Measurements from ENCODE around the gene ERP44.

DNA sequence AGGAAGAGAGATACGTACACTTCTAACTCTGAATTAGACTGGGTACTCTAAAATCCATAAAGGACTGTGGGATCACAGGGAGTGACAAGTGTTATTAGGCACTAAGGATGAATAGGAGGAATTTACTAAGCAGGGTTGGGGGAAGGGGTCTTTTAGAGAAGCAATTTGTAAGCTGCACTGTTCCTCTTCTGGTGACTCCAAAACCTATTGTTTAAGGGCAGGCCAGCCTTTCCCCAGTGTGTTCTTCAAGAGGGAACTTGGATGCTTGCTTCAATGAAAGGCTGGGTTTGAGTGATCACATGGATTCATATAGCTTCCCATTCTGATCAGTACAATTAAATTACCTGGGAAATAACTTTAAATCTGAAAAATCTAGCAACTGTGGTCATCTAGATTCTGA lies 120.6 kb downstream of the ERP44 start:
- no peak for TF ChIP-seq POLR2A (IDR thresholded peaks at IDR 0.05; ENCODE audit: low read length)
- no peak for TF ChIP-seq GATA1 (IDR thresholded peaks at IDR 0.05; ENCODE audit: low read depth, low read length)

Measured in erythroblast (primary cell).